Measurements from ENCODE around the gene MAP4K3. TPM values are rescaled to one million over a fixed set of nuclear protein-coding genes. Genes with fewer than 3 reads are reported as not detected.

Gene MAP4K3
- total and polyA plus RNA-seq, 9 donors = 24.9 to 43.2 (median 28.3) TPM

DNA sequence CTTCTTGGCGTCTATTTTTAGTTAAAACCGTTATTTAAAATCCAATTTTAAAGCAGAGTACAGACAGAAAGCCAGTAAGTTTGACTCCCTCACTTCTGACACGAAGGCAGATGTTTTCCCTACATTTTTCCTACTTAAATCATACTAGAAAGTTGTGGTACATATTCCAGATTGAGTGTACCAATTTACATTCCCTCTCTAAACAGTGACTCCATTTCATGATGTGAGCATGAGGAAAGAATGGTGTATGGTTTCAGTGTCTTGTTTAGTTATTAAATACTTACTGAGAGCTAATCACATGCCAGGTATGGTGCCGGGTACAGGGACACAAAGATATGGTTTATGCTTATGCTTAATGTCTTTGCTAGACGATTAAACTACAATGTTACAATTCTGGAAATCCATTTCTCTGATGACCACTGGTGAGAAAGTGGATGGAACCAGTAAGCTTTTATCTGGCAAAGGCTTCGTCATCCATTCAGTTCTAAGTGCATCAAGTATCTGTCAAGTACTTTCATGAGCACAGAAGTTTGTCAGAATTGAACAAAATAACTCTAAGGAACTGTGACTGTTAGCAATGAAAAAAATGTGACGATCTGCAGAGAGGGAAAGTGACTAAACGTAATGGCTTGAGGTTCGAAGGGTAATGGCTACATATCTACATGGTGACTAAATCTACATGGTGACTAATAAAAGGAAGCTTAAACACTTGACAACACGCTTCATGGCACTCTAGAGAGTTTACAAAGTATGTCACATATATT lies 25.7 kb downstream of the MAP4K3 start:
- Histone ChIP-seq H3K4me3 (ENCODE audit: low read length) (no peak overlapping the region), H3K27ac (ENCODE audit: low read length) (peak overlapping the region; percentile 39), H3K9me3 (replicated peaks; ENCODE audit: control insufficient read depth, low read depth, low read length) (no peaks in the 10 kb centered on the region), H3K4me1 (ENCODE audit: control insufficient read depth, insufficient read depth, low read length) (no peaks in the 10 kb centered on the region), H3K36me3 (ENCODE audit: control insufficient read depth, insufficient read depth, low read length) (no peaks in the 10 kb centered on the region), H3K27me3 (ENCODE audit: control insufficient read depth, insufficient read depth, low read length) (no peaks in the 10 kb centered on the region)
- peak; percentile 36 for DNase-seq
- no CpG with 5 or more reads among the region's 10 CpGs for WGBS (ENCODE audit: insufficient coverage)

- Histone ChIP-seq H3K27me3 (ENCODE audit: control insufficient read depth, insufficient read depth, low read length) (no peaks in the 10 kb centered on the region), H3K36me3 (ENCODE audit: control insufficient read depth, insufficient read depth, low read length) (no peaks in the 10 kb centered on the region), H3K4me3 (ENCODE audit: low read length) (no peak overlapping the region), H3K9me3 (replicated peaks; ENCODE audit: control insufficient read depth, low read depth, low read length) (no peaks in the 10 kb centered on the region), H3K27ac (ENCODE audit: low read length) (no peak overlapping the region), H3K4me1 (ENCODE audit: control insufficient read depth, insufficient read depth, low read length) (no peaks in the 10 kb centered on the region)
- no CpG with 5 or more reads among the region's 3 CpGs for WGBS (ENCODE audit: insufficient coverage)
- no peak for DNase-seq
These were observed 27.2 kb downstream of the MAP4K3 start for GRCh38 chr2:39409697-39410389.

DNA sequence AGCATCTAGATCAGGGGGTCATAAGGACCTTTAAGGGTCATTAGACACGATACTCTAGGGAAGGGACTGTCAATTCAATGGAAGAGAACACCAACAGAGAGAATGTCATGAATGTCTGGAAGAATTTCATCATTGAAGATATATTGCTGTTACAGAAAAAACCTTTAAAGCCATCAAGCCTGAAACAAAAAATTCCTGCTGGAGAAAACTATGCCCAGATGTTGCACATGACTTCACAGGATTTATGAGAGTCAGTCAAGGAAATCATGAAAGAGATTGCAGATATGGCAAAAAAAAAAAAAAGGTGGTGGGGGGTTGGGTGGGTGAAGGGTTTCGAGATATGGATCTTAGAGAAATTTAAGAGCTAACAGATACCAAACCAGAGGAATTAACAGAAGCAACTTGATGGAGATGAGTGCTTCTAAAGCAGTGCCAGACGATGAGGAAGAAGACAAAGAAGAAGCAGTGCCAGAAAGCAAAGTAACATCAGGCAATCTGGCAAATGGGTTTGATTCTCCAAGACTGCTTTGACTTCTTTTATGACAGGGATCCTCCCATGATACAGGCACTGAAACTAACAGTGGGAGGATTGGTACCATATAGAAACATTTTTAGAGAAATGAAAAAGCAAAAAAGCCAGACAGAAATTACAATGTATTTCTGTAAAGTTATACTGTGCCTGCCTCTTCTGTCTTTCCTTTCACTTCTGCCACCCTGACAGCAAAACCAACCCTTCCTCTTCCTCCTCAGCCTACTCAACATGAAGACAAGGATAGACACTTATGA lies 28.5 kb downstream of the MAP4K3 start:
- no peaks in the 10 kb centered on the region for H3K9me3 ChIP-seq (replicated peaks; ENCODE audit: control insufficient read depth, low read depth, low read length)
- no peak overlapping the region for H3K4me3 ChIP-seq (ENCODE audit: low read length)
- H3K36me3 ChIP-seq (ENCODE audit: control insufficient read depth, insufficient read depth, low read length) = peaks cover 5% of the 10 kb centered on the region
- H3K27ac ChIP-seq (ENCODE audit: low read length) = no peak overlapping the region
- H3K27me3 ChIP-seq (ENCODE audit: control insufficient read depth, insufficient read depth, low read length) = no peaks in the 10 kb centered on the region
- no peaks in the 10 kb centered on the region for H3K4me1 ChIP-seq (ENCODE audit: control insufficient read depth, insufficient read depth, low read length)
- no CpG with 5 or more reads among the region's 3 CpGs for WGBS (ENCODE audit: insufficient coverage)
- DNase-seq = peak; percentile 25

- no peak for DNase-seq
- Histone ChIP-seq H3K4me3 (ENCODE audit: low read length) (no peak overlapping the region), H3K4me1 (ENCODE audit: control insufficient read depth, insufficient read depth, low read length) (no peaks in the 10 kb centered on the region), H3K36me3 (ENCODE audit: control insufficient read depth, insufficient read depth, low read length) (peaks cover 5% of the 10 kb centered on the region), H3K27me3 (ENCODE audit: control insufficient read depth, insufficient read depth, low read length) (no peaks in the 10 kb centered on the region), H3K9me3 (replicated peaks; ENCODE audit: control insufficient read depth, low read depth, low read length) (no peaks in the 10 kb centered on the region), H3K27ac (ENCODE audit: low read length) (no peak overlapping the region)
- 100% methylated on average over 2 of the region's 3 CpGs for WGBS (ENCODE audit: insufficient coverage)
These were observed 29.4 kb downstream of the MAP4K3 start for GRCh38 chr2:39407516-39408296.

DNA sequence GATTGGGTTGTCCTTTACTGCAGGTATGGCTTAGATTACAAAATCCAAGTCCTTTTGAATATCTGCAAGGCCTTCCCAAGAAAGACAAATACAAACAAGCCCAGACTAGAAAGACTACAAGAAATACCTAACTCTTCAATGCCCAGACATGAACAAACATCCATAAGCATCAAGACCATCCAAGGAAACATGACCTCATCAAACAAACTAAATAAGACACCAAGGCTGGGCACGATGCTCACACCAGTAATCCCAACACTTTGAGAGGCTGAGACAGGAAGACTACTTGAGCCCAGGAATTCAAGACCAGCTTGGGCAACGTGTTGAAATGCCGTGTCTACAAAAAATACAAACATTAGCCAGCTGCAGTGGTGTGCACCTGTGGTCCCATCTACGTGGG lies 31.7 kb downstream of the MAP4K3 start:
- H3K36me3 ChIP-seq (ENCODE audit: control insufficient read depth, insufficient read depth, low read length) = peaks cover 5% of the 10 kb centered on the region
- H3K27ac ChIP-seq (ENCODE audit: low read length) = no peak overlapping the region
- H3K4me1 ChIP-seq (ENCODE audit: control insufficient read depth, insufficient read depth, low read length) = peaks cover 3% of the 10 kb centered on the region
- H3K4me3 ChIP-seq (ENCODE audit: low read length) = no peak overlapping the region
- H3K27me3 ChIP-seq (ENCODE audit: control insufficient read depth, insufficient read depth, low read length) = no peaks in the 10 kb centered on the region
- WGBS (ENCODE audit: insufficient coverage) = no CpG with 5 or more reads among the region's 4 CpGs
- no peaks in the 10 kb centered on the region for H3K9me3 ChIP-seq (replicated peaks; ENCODE audit: control insufficient read depth, low read depth, low read length)
- no peak for DNase-seq

DNA sequence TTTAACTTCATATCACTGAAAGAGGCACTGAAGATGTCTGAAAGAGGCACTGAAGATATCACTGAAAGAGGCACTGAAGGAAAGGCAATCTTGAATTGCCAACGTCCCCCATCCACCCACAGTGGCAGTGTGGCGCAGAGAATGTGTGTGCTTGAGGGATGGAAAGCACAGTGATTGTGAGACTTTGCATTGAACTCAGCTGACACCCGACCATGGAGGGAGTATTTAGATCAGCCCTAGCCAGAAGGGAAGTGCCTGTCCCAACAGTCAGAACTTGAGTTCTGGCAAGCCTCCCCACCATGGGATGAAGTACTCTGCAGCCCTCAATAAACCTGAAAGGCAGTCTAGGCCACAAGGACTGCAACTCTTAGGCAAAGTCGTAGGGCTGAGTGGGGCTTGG lies 33.8 kb downstream of the MAP4K3 start:
- no peak overlapping the region for H3K27ac ChIP-seq (ENCODE audit: low read length)
- no peak overlapping the region for H3K4me3 ChIP-seq (ENCODE audit: low read length)
- no peaks in the 10 kb centered on the region for H3K27me3 ChIP-seq (ENCODE audit: control insufficient read depth, insufficient read depth, low read length)
- peaks cover 6% of the 10 kb centered on the region for H3K4me1 ChIP-seq (ENCODE audit: control insufficient read depth, insufficient read depth, low read length)
- 20% methylated on average over 1 of the region's 4 CpGs for WGBS (ENCODE audit: insufficient coverage)
- no peaks in the 10 kb centered on the region for H3K9me3 ChIP-seq (replicated peaks; ENCODE audit: control insufficient read depth, low read depth, low read length)
- no peak for DNase-seq
- H3K36me3 ChIP-seq (ENCODE audit: control insufficient read depth, insufficient read depth, low read length) = peaks cover 5% of the 10 kb centered on the region

GRCh38 chr2:39401319-39401718 lies 35.8 kb downstream of the MAP4K3 start:
- Histone ChIP-seq H3K9me3 (replicated peaks; ENCODE audit: control insufficient read depth, low read depth, low read length) (no peaks in the 10 kb centered on the region), H3K27ac (ENCODE audit: low read length) (peak overlapping the region; percentile 6), H3K36me3 (ENCODE audit: control insufficient read depth, insufficient read depth, low read length) (peaks cover 5% of the 10 kb centered on the region), H3K4me1 (ENCODE audit: control insufficient read depth, insufficient read depth, low read length) (peaks cover 6% of the 10 kb centered on the region), H3K27me3 (ENCODE audit: control insufficient read depth, insufficient read depth, low read length) (no peaks in the 10 kb centered on the region), H3K4me3 (ENCODE audit: low read length) (no peak overlapping the region)
- 100% methylated on average over 3 of the region's 8 CpGs for whole genome bisulfite sequencing (ENCODE audit: insufficient coverage)
- no peak for DNase-seq

- DNase-seq = no peak
- Histone ChIP-seq H3K27ac (ENCODE audit: low read length) (no peak overlapping the region), H3K9me3 (replicated peaks; ENCODE audit: control insufficient read depth, low read depth, low read length) (no peaks in the 10 kb centered on the region), H3K4me1 (ENCODE audit: control insufficient read depth, insufficient read depth, low read length) (peaks cover 8% of the 10 kb centered on the region), H3K36me3 (ENCODE audit: control insufficient read depth, insufficient read depth, low read length) (peaks cover 5% of the 10 kb centered on the region), H3K27me3 (ENCODE audit: control insufficient read depth, insufficient read depth, low read length) (no peaks in the 10 kb centered on the region), H3K4me3 (ENCODE audit: low read length) (no peak overlapping the region)
- no CpG with 5 or more reads among the region's 1 CpG for WGBS (ENCODE audit: insufficient coverage)
These were observed 37.5 kb downstream of the MAP4K3 start for GRCh38 chr2:39399570-39399969.

- no CpG with 5 or more reads among the region's 2 CpGs for WGBS (ENCODE audit: insufficient coverage)
- peaks cover 6% of the 10 kb centered on the region for H3K4me1 ChIP-seq (ENCODE audit: control insufficient read depth, insufficient read depth, low read length)
- DNase-seq = no peak
These were observed 41.8 kb downstream of the MAP4K3 start for GRCh38 chr2:39395313-39395712.

More at GRCh38 chr2:39395313-39395712, 41.8 kb downstream of the MAP4K3 start:
- Histone ChIP-seq H3K27ac (ENCODE audit: low read length) (no peak overlapping the region), H3K4me3 (ENCODE audit: low read length) (no peak overlapping the region), H3K36me3 (ENCODE audit: control insufficient read depth, insufficient read depth, low read length) (no peaks in the 10 kb centered on the region), H3K9me3 (replicated peaks; ENCODE audit: control insufficient read depth, low read depth, low read length) (no peaks in the 10 kb centered on the region), H3K27me3 (ENCODE audit: control insufficient read depth, insufficient read depth, low read length) (no peaks in the 10 kb centered on the region)
